Kidney (tissue), 14 donors: ENCODE data around the gene SLCO3A1. TPM values are rescaled to one million over a fixed set of nuclear protein-coding genes. Genes with fewer than 3 reads are reported as not detected.

ENCODE experiments used
- DNase-seq, 5 donors: peaks; one replicate each; pipeline ENCODE4 v3.0.0-alpha.2; 2013 to 2020
- FAIRE-seq: peaks from 2 replicates; lab custom pipeline; 2012; peaks lifted over from hg19 to GRCh38; lab: Jason Lieb, UNC
- H3K27ac ChIP-seq, 2 donors: one replicate each; pipeline ENCODE4 v1.7.0; 2013; ENCODE audit warnings: low read depth in 2 of 2, low read length in 2 of 2, inconsistent platforms in 1 of 2
- H3K27me3 ChIP-seq: one replicate; pipeline ENCODE4 v1.7.1; 2013; ENCODE audit warnings: low read length, inconsistent platforms; ENCODE audit not compliant: control insufficient read depth, insufficient read depth
- H3K36me3 ChIP-seq, 3 donors: one replicate each; pipeline versions ENCODE4 v1.7.0 to v1.7.1; 2013; ENCODE audit warnings: low read length in 3 of 3, control low read depth in 1 of 3, inconsistent platforms in 1 of 3; ENCODE audit not compliant: insufficient read depth in 3 of 3, control insufficient read depth in 2 of 3
- H3K4me1 ChIP-seq, 3 donors: one replicate each; pipeline versions ENCODE4 v1.7.0 to v1.7.1; 2013; ENCODE audit warnings: low read length in 3 of 3, inconsistent platforms in 1 of 3, low read depth in 1 of 3; ENCODE audit not compliant: control insufficient read depth in 2 of 3, insufficient read depth in 2 of 3
- H3K4me3 ChIP-seq, 3 donors: one replicate each; pipeline versions ENCODE4 v1.7.0 to v1.8.1; 2013; ENCODE audit warnings: low read length in 3 of 3, control low read depth in 1 of 3, inconsistent platforms in 1 of 3
- H3K9ac ChIP-seq, 3 donors: one replicate each; pipeline versions ENCODE4 v1.7.0 to v1.7.1; 2013; ENCODE audit warnings: low read length in 3 of 3, control low read depth in 1 of 3, inconsistent platforms in 1 of 3
- H3K9me3 ChIP-seq, 3 donors: one replicate each; pipeline versions ENCODE4 v1.7.0 to v1.7.1; 2013; ENCODE audit warnings: low read length in 3 of 3, control low read depth in 1 of 3, inconsistent platforms in 1 of 3; ENCODE audit not compliant: control insufficient read depth in 2 of 3, insufficient read depth in 1 of 3
- CTCF ChIP-seq: IDR thresholded peaks from 3 replicates; pipeline ENCODE4 v1.5.1; 2012; ENCODE audit warnings: mild to moderate bottlenecking, moderate library complexity, borderline replicate concordance; ENCODE audit not compliant: insufficient read depth; ENCODE audit errors: extremely low read depth
- intact Hi-C: fragments of 100-400 bp; cut with DNase I; formaldehyde crosslinking; loops from one replicate; pipeline ENCODE4 v1.11.1; 2022
- polyA plus RNA-seq: library from polyadenylated mRNA; stranded (reverse); fragments of 350-450 nt; fragmentation: Illumina TruSeq; extraction: RNeasy Lipid Tissue Mini Kit (QIAGEN cat#74804); gene quantifications from one replicate; pipeline ENCODE4 v1.2.3, GENCODE V29; 2014; ENCODE audit warnings: low read depth, low replicate concordance; ENCODE audit not compliant: insufficient read depth
- total RNA-seq: library from RNA; stranded (reverse); fragmentation: NEBNext Ultra II Directional; extraction: Animal tissue kit (Norgen Biotek cat#: 25700); gene quantifications from one replicate; pipeline ENCODE4 v1.2.1, GENCODE V29; 2021
- donor health status: control.
- donor health status: control.
- donor health status: control.
- donor health status: control.
- donor health status: control.
- donor health status: DM: yes; HTN: yes; CAD: no.
- donor health status: Normal renal cell carcinoma (clear cell type).

The SLCO3A1 gene
- total and polyA plus RNA-seq, 2 donors from 2014 or later, result 12.8 to 59.4 TPM

- intact Hi-C loops, result no loop called here
- peak overlapping the region in 1 of 2 donors; percentile 5 for H3K27ac ChIP-seq
- no peak overlapping the region for H3K4me3 ChIP-seq
- no peaks in the 10 kb centered on the region for H3K27me3 ChIP-seq
- H3K9me3 ChIP-seq, result no peaks in the 10 kb centered on the region
- H3K4me1 ChIP-seq, result peaks cover 0 to 49% (median 39%) of the 10 kb centered on the region in 3 donors
- no peaks in the 10 kb centered on the region for H3K36me3 ChIP-seq
- DNase-seq (peak in 2 of 5 donors; percentile 41 to 52), FAIRE-seq (no peak)
- TF ChIP-seq CTCF, result no peak
- H3K9ac ChIP-seq, result no peak overlapping the region
Observed at GRCh38 chr15:91944331-91944730, 90.8 kb downstream of the SLCO3A1 start.

GRCh38 chr15:91945385-91945784 is 91.9 kb downstream of the SLCO3A1 start:
- no peak overlapping the region for H3K27ac ChIP-seq

GRCh38 chr15:91946075-91946474 is 92.6 kb downstream of the SLCO3A1 start:
- Histone ChIP-seq H3K27ac (peak overlapping the region in 1 of 2 donors; percentile 19), H3K27me3 (no peaks in the 10 kb centered on the region), H3K4me3 (no peak overlapping the region), H3K4me1 (peaks cover 0 to 43% (median 34%) of the 10 kb centered on the region in 3 donors), H3K9me3 (no peaks in the 10 kb centered on the region), H3K9ac (no peak overlapping the region), H3K36me3 (no peaks in the 10 kb centered on the region)
- FAIRE-seq, result no peak
- no peak for TF ChIP-seq CTCF
- intact Hi-C loops, result no loop called here
- no peak for DNase-seq

More at GRCh38 chr15:91945385-91945784, 91.9 kb downstream of the SLCO3A1 start:
- DNase-seq, result no peak
- no peak for TF ChIP-seq CTCF
- H3K4me1 ChIP-seq, result peaks cover 0 to 48% (median 34%) of the 10 kb centered on the region in 3 donors
- no peak overlapping the region for H3K9ac ChIP-seq
- no peaks in the 10 kb centered on the region for H3K9me3 ChIP-seq
- H3K4me3 ChIP-seq, result no peak overlapping the region
- no peaks in the 10 kb centered on the region for H3K36me3 ChIP-seq
- intact Hi-C loops, result no loop called here
- H3K27me3 ChIP-seq, result no peaks in the 10 kb centered on the region
- no peak for FAIRE-seq
